ENCODE results near the gene ACTN2.

The ACTN2 gene

DNA sequence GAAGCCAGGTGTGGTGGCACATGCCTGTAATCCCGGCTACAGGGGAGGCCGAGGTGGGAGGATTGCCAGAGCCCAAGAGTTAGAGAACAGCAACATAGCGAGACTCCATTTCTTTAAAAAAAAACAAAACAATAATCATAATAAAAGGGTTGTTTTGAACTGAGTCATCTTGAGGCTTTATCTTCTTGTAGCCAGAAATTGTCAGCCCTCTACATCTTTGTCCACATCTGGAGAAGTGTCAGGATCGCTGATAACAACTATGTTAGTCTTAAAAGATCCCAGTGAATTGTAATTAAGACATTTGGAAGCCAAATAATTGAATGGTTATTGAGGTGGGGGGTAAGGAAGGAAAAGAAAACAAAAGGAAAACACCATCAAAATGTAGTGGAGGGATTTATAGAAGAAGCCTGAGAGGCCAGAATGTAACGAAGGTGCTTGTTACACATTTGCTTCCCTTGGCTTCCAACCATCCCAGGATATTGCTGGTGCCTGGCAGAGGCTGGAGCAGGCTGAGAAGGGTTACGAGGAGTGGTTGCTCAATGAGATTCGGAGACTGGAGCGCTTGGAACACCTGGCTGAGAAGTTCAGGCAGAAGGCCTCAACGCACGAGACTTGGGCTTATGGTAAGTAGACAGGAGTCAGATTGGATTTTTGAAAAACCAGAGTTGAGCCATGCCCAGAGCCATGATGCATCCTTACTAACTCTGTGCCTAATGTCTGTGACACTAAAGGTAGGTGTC, 56.3 kb downstream of the ACTN2 start:
- DNase-seq (ENCODE audit: low read depth in 2 of 2): no peak

GRCh38 chr1:236744533-236744932, 58.2 kb downstream of the ACTN2 start:
- no peak for DNase-seq (ENCODE audit: low read depth in 2 of 2)

GRCh38 chr1:236746785-236747184, 60.5 kb downstream of the ACTN2 start:
- no peak for DNase-seq (ENCODE audit: low read depth in 2 of 2)

DNA sequence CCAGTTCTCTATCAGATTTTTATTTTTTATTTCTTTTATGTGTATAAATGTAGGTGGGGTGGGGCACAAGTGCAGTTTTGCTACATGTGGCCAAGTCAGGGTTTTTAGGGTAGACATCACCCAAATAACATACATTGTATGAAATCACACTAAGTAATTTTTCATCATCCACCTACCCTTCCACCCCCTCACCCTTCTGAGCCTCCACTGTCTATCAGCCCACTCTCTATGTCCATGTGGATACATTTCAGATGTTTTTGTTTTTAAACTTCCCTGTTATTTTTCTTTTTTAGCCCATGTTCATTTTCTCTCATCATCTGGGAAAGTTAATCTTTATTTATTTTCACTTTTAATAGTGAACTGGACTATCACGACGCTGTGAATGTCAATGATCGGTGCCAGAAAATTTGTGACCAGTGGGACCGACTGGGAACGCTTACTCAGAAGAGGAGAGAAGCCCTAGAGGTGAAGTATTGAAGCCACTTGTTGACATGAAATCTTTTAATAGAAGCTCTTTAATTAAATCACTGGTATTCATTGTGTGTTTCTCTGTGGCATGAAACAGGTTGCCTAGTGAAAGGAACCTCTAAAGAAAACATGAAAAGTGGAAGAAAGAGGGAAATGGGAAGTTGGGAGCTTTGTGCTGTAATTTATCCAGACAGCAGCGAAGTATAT, 61.1 kb downstream of the ACTN2 start:
- no peak for DNase-seq (ENCODE audit: low read depth in 2 of 2)

DNA sequence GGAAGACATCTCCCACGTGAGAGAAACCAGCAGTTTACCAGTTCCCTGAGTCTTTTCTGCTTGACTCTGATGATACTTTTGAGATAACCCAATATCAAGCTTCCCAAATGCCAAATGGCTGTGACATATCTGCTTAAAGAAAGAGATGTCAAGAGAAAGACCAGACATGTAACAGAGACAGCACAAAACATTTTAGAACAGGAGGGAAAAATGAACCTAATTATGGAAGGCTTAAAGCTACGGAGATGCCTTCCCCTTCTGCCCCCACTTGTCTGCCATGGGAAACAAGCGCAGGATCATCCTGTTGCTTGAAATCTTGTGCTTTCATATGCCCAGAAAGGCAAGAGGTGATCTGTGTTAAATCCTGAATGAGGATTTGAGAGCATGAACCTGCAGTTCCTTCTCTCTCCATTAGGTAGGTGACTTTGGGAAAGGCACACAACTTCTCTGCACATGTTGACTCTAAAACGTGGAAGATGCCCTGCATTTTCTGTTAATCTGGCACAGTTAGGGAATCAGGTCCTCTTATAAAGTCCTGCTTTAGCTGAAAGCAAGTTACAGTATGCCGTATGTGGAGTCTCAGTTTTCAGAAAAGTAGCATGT, 62.1 kb downstream of the ACTN2 start:
- DNase-seq (ENCODE audit: low read depth in 2 of 2): no peak

GRCh38 chr1:236750928-236751327, 64.6 kb downstream of the ACTN2 start:
- DNase-seq (ENCODE audit: low read depth in 2 of 2): no peak

DNA sequence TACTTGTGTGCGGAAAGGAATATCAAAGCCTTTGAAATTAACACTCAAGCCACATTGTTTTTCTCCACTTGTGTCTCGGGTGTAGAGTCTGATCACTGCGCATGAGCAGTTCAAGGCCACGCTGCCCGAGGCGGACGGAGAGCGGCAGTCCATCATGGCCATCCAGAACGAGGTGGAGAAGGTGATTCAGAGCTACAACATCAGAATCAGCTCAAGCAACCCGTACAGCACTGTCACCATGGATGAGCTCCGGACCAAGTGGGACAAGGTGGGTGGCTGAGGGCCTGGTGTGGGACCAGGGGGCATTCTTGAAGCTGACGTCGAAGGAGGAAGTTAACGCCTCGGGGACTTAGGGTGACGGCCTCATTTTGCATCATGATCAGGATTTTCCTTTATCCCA, 65.1 kb downstream of the ACTN2 start:
- DNase-seq (ENCODE audit: low read depth in 2 of 2): no peak

DNA sequence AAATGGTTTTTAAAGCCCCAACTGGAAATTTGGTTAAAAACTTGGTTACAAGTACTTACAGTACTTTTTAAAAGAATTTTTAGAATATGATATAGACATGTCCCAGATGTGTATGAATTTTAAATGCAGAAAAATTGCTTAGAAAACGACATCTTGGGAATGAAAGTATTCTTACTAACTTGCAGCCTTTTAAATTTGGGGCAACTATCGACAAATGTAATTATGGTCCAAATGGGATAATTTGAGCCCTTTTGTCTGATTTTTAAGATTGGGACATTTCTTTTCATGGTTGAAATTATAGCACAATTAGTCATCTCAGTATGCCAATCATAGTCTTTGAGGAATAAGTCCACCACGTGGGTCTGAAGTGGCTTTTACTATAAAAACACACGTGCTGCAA, 65.6 kb downstream of the ACTN2 start:
- no peak for DNase-seq (ENCODE audit: low read depth in 2 of 2)

DNA sequence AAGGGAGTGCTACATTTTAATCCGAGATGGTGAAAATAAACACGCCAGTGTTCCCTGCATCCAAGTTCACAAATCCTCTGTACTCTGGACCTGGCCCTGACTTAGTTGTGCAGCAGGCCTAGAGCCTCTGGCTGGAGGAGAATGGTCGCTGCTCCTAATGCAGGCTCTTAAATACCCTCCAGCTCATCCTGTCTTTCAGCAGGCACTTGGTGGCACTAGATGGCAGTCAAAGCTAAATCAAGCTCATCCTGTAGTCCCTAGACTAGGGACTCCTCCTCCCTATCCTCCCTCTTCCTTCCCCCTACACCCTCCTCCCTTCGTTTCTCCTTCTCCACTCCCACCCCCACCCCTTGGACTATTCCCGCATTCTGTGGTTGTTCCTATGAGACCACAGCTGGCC, 67.2 kb downstream of the ACTN2 start:
- peak in 1 of 2 experiments; percentile 3 for DNase-seq (ENCODE audit: low read depth in 2 of 2)

DNA sequence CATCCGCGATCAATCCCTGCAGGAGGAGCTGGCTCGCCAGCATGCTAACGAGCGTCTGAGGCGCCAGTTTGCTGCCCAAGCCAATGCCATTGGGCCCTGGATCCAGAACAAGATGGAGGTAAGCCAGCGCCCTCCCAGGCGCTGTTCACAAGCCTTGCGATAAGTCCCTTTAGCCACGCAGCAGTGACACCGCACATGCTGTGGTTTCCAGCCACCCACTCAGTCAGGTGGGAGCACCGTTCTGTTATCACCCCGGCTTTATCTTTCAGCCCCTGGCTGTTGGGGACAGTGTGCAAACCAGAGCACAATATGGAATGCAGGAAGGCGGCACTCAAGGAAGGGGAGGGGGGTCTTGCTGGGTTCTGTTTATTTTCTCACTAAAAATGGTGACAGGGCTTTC, 67.7 kb downstream of the ACTN2 start:
- no peak for DNase-seq (ENCODE audit: low read depth in 2 of 2)

DNA sequence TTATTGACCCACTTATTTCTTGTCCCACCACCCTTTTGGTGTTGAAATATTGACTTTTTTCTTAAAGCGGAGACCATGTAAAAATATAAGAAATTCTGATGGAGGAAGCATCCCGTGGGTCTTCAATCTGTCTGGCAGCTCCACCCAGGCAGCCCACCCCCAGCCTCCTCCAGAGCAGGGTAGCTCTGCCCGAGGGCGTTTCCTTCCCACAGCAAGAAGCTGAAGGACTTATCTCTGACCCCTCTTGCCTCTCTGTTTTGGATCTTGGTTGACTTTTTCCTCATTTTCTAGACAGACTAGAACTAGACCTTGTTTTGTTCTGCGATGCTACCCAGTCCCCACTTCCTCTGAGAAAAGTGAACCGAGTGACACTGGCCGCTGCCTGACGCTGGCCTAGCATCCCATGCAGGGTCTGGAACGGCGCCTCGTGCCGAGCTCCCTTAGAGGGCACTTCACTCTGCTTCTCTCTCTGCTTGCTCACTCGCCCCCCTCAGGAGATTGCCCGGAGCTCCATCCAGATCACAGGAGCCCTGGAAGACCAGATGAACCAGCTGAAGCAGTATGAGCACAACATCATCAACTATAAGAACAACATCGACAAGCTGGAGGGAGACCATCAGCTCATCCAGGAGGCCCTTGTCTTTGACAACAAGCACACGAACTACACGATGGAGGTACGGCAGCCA, 68.4 kb downstream of the ACTN2 start:
- no peak for DNase-seq (ENCODE audit: low read depth in 2 of 2)

GRCh38 chr1:236757640-236758039, 71.3 kb downstream of the ACTN2 start:
- DNase-seq (ENCODE audit: low read depth in 2 of 2): no peak

DNA sequence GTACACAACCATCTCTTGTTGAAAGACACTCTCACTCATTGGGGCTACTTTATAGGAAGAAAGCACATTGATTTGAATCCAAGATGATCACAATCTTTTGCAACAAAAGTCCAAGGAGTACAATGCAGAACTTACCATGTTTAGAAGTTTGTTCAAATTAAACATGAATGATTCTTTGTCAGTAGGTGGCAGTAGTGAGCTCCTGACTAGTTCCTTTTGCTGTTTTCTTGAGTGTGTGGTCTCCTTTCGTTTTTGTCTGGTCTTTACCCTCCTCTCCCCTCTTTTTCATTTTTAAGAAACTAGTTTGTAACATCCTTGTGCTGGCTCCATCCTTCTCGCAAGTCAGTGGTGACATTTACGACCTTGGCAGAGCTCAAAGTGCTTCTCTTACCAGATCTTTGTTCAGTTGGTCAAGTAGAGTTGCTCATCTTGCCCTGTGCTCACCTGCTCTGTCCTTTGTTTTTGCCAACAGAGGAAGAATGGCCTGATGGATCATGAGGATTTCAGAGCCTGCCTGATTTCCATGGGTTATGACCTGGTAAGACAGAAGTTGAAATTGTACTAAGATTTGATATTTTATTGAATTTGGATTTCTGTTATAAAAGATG, 73.1 kb downstream of the ACTN2 start:
- peak; percentile 18 to 21 for DNase-seq (ENCODE audit: low read depth in 2 of 2)

DNA sequence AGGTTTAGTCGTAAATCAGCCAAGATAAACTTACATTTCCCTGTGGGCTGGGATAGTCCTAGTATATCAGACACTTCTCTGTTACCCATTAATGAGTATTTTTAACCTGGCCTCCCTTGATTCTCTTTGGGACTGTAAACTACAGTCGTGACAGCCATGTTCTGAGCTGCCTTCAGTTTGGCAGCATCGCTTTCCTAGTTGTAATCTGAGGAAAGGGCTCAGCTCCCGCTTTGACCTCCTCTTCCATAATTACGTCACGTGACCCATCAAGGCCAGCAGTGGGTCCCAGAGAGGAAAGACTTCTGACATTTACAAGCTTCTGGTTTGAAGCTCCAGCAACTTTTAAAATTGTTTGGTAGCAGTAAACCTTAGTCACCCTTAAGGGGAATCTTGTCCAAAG, 74.2 kb downstream of the ACTN2 start:
- no peak for DNase-seq (ENCODE audit: low read depth in 2 of 2)

- DNase-seq (ENCODE audit: low read depth in 2 of 2): no peak
These were observed 74.7 kb downstream of the ACTN2 start for GRCh38 chr1:236760986-236761385.

GRCh38 chr1:236761397-236762132, 75.3 kb downstream of the ACTN2 start:
- DNase-seq (ENCODE audit: low read depth in 2 of 2): no peak

DNA sequence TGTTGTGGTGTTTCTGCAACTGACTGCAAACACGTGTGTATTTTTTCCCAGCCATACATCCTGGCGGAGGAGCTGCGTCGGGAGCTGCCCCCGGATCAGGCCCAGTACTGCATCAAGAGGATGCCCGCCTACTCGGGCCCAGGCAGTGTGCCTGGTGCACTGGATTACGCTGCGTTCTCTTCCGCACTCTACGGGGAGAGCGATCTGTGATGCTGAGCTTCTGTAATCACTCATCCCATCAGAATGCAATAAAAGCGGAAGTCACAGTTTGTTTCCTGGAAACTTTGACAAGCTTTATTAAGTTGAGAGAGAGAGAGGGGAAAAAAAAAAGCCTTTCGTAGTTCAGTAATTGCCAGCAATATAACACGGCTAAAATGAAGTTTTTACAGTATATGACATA, 76.1 kb downstream of the ACTN2 start:
- DNase-seq (ENCODE audit: low read depth in 2 of 2): peak; percentile 9 to 11

DNA sequence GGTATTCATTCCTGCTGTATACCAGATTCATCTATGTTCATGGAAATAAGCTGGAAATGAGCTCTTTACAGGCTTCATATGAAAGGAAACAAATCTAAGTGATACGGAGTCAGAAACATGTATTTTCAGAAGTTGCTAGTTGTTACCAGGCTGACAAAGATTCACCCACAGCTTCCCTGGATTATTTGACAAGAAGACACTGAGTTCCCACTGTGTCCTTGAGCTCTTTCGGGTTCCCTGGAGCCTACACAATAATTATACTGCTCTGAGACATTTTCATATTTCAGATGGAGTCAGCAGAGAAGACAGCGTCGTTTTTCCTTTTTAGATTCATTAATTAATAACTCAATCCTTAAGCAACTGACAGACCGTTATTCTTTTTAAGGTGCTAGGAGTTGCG, 79.5 kb downstream of the ACTN2 start:
- no peak for DNase-seq (ENCODE audit: low read depth in 2 of 2)

DNA sequence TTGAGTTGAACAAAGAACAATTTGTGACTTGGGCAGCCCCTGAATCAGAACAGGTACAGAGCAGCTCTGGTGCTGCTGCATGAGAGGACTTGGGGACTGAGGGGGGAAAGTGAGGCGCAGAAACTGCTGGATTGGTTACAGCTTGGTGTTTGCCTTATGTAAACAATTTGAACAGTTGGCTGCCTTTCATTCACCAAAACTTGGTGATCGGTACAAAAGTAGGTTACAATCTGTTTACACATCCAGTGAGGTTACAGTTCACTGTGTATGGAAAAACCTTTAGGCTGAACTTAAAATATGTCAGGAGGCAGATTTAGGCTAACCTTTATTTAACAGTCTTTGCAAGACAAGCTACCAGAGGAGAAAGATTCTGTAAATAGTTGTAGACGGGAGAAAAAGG, 80.2 kb downstream of the ACTN2 start:
- DNase-seq (ENCODE audit: low read depth in 2 of 2): no peak

GRCh38 chr1:236767276-236767675, 81.0 kb downstream of the ACTN2 start:
- no peak for DNase-seq (ENCODE audit: low read depth in 2 of 2)

- DNase-seq (ENCODE audit: low read depth in 2 of 2): no peak
These were observed 82.3 kb downstream of the ACTN2 start for GRCh38 chr1:236768601-236769000.

Data from fibroblast of skin of left quadriceps (primary cell).